GM18499 (cell line): ENCODE results near the gene AFF1.

Experiments used
- ATAC-seq: cut with Tn5 transposase; IDR thresholded peaks from one replicate; pipeline ENCODE4 v1.9.1; 2021; ENCODE audit warnings: moderate number of reproducible peaks; ENCODE audit not compliant: insufficient read depth, unreplicated experiment

AFF1 gene

DNA sequence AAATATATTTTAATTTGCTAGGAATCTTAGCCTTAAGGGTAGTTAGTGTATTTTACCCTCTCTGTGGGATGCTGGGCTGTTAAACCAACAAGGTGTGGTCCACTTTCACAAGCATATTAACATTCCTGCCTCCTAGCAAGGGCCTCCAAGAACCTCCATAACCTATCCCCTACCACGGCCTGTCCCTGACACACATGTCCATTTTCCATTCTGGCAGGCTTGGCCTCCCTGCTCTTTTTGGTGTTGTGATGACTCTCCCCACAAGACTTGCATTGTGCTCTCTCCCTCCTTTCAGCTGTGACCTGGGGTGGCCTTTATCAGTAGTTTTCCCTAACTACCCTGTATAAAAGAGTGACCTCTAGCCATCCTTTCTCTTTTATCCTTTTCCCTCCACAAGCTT is 165.4 kb downstream of the AFF1 start:
- ATAC-seq, result no peak

- no peak for ATAC-seq
Observed at GRCh38 chr4:87101543-87102199, 166.9 kb downstream of the AFF1 start.

DNA sequence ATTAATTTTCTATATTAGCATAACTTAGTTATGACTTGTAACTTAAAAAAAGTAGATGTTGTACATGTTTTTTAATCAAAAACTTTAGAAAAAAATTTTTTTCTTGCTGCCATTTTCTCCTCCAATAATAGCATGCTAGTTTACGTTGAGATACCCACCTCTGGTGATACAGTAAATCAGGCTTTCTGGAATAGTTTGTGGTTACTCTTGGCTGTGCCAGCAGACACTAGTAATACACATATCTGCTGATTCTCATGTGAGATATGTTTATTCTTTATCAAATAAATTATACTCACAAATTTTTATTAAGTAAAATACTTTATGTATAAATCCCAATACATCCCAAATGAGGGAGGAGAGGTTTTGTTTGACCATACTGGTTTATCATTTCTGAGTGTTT is 168.3 kb downstream of the AFF1 start:
- no peak for ATAC-seq

- no peak for ATAC-seq
Observed at GRCh38 chr4:87103691-87104187, 168.9 kb downstream of the AFF1 start.

DNA sequence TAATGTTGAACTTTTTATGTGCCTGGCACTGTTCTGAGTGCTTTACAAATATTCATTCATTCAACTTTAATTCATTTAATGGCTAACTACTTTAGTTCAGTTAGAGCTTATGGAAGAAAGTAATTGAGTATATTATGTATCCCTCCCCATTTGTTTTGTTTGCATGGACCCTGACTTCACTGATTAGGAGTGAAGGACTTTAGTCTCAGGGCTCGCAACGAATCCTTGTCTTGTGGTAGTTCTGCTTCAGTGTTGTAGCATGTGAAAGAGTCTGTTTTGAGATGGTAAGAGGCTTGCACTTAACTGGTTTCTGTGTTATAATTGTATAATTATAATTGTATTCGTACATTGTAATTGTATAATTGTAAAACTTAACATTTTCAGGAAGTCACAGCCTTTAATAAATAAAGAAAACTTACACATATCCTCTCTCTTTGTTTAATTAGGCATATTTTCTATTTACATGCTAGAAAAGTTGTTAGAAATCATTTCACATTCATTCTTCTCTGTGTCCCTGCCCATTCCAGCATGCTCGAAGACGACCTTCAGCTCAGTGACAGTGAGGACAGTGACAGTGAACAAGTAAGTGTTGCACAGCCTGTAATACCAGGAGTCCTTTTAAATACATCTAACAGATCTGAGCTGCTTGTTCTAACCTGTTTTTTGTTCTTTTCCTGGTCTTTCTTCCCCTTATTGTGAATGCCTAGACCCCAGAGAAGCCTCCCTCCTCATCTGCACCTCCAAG is 170.5 kb downstream of the AFF1 start:
- no peak for ATAC-seq

GRCh38 chr4:87108142-87108546 is 173.3 kb downstream of the AFF1 start:
- ATAC-seq, result no peak

DNA sequence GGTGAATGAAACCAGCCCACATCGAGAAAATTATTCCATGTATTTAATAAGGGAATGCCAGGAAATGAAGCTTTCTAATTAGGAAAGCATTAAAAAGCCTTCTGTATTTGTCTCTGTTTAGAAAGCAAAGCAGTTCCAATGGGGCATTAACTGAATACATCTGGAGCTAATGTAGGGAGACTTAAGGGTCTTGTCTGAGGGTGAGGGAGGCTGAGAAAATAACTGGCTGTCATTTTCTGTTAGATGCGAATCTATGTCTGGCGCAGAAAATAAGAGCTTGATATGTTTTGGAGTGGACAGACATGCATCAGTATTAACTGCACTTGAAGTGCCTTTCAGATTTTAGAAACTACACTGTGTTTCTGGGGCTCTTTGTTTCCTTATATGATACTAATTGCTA is 174.3 kb downstream of the AFF1 start:
- ATAC-seq, result no peak

DNA sequence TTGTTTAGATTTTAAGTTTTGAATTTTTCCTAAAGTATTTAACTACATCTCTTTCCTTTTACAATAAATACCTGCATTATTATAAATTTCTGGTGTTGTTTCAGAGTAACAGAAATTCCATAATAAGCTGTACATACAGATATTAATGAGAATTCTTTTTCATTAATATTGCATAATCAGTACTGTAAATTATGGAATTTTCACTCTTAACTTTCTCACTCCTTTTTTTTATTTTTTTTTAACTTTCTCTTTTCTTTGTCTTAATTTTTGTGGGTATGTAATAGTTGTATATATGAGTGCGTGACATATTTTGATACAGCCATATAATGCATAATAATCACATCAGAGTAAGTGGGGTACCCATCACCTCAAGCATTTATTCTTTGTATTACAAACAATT is 175.1 kb downstream of the AFF1 start:
- ATAC-seq, result no peak

DNA sequence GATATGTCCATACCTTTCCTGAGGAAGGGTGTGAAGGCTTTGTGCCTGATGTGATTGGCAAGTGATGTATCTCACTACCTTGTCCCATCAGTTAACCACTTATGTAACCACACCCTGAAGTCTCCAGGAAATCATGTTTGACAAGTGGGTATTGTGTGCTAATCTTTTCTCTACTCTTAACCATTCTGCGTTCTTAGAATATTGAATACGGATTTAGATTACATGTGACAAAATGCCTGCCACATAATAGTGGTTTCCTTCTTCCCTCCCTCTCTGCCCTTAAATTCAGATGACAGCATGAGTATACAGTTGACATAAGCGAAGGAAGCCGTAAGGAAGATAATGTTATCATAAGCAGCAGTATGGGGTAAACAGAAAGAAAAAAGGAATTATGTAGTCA is 177.3 kb downstream of the AFF1 start:
- no peak for ATAC-seq

DNA sequence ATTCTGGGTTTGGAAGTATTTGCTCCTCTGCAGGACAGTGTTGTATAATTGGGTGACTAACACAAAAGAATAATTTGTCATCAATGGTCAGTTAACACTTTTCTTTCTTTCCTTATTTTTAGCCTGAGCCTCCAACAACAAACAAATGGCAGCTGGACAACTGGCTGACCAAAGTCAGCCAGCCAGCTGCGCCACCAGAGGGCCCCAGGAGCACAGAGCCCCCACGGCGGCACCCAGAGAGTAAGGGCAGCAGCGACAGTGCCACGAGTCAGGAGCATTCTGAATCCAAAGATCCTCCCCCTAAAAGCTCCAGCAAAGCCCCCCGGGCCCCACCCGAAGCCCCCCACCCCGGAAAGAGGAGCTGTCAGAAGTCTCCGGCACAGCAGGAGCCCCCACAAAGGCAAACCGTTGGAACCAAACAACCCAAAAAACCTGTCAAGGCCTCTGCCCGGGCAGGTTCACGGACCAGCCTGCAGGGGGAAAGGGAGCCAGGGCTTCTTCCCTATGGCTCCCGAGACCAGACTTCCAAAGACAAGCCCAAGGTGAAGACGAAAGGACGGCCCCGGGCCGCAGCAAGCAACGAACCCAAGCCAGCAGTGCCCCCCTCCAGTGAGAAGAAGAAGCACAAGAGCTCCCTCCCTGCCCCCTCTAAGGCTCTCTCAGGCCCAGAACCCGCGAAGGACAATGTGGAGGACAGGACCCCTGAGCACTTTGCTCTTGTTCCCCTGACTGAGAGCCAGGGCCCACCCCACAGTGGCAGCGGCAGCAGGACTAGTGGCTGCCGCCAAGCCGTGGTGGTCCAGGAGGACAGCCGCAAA is 179.6 kb downstream of the AFF1 start:
- no peak for ATAC-seq

GRCh38 chr4:87116231-87116630 is 181.4 kb downstream of the AFF1 start:
- ATAC-seq, result no peak

- no peak for ATAC-seq
Observed at GRCh38 chr4:87117051-87117731, 182.4 kb downstream of the AFF1 start.

DNA sequence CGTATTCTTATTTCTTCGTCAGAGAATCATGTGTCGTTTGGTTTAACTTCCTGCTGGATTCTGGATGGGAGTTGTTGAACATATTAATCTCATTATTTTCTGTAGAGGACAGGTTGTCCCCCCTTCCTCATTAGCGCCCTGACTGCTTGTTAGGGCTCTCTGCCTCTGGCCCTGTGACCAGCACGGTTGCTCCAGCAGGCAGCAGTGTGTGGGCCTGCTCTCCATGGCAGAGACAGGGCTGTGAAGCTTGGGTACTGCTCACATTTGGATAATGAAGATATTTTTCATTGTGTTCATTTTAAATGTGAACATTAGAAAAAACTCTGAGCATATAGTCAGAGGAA is 182.9 kb downstream of the AFF1 start:
- ATAC-seq, result no peak

GRCh38 chr4:87118421-87118820 is 183.6 kb downstream of the AFF1 start:
- ATAC-seq, result no peak

GRCh38 chr4:87118826-87119225 is 184.0 kb downstream of the AFF1 start:
- ATAC-seq, result no peak

DNA sequence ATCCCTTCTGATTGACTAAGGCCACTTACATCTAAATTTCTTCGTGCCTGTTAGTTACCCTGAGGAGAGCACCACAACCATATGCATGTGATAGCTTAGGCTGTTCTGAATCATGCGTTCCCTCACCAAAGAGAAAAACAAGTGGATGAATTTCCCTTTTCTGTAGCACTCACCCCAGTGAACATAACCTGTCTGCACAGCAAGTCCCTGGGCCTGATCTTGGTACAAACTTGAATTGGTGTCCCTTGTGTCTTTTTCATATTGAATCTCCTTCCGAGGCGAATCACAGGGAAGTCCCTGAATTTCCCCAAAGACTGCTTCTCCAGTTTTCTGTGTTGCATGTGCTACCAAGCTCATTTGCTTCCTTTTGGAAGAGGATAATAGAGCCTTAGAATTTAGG is 185.2 kb downstream of the AFF1 start:
- ATAC-seq, result no peak

GRCh38 chr4:87120411-87121162 is 185.8 kb downstream of the AFF1 start:
- ATAC-seq, result no peak

GRCh38 chr4:87121341-87122065 is 186.7 kb downstream of the AFF1 start:
- no peak for ATAC-seq

DNA sequence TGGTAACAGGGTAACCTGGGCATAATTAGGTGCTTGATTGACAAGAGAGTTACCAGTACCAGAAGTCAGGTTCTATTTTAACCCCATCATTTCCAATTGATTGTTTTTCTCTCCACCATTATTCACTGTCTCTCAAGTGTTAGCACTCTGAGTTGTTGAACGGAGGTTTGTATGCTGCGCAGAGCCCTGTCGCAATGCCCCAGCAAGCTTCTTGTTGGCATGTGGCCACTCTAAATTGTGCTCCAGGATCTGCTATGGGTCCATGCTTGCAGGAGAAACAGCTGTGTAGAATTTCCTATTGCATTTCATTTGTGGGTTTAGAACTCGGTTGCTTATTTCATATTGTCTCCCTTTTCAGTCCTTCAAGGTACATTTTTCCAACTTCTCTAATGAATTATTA is 187.4 kb downstream of the AFF1 start:
- ATAC-seq, result no peak
